Mononuclear cell (primary cell): Measurements from ENCODE around the gene CHD9NB. TPM values are rescaled to one million over a fixed set of nuclear protein-coding genes. Genes with fewer than 3 reads are reported as not detected.
"Not testable (repeated sequence)": the region's sequence is repeated elsewhere in the genome, so short reads cannot be mapped to it uniquely, and the experiment has no call there.

Source experiments
- H3K27me3 ChIP-seq: 2 replicates; pipeline ENCODE4 v1.6.0; 2011; ENCODE audit warnings: low read length, control low read depth; ENCODE audit not compliant: insufficient read depth
- H3K4me1 ChIP-seq: 2 replicates; pipeline ENCODE4 v1.5.1; 2011; ENCODE audit warnings: mild to moderate bottlenecking, low read length, control low read depth; ENCODE audit not compliant: insufficient read depth
- H3K4me3 ChIP-seq: 2 replicates; pipeline ENCODE4 v1.5.1; 2011; ENCODE audit warnings: mild to moderate bottlenecking, low read length, moderate library complexity
- H3K9me3 ChIP-seq: 2 replicates; pipeline ENCODE4 v1.5.1; 2011; ENCODE audit warnings: low read depth, mild to moderate bottlenecking, control low read depth, low read length
- total RNA-seq: library from RNA; depleted of rRNA; stranded (reverse); fragments of >200 nt; gene quantifications from one replicate; pipeline ENCODE4 v1.2.3, GENCODE V29; 2012

The CHD9NB gene
- total RNA-seq, 1 donor = not detected

- not testable (repeated sequence) for H3K27me3 ChIP-seq, H3K4me3 ChIP-seq, H3K9me3 ChIP-seq
- H3K4me1 ChIP-seq = peaks cover 21% of the 10 kb centered on the region
These were observed 21.6 kb upstream of the CHD9NB start for GRCh38 chr16:53074296-53074695.

GRCh38 chr16:53073022-53073421 lies 20.3 kb upstream of the CHD9NB start:
- Histone ChIP-seq H3K27me3 (no peaks in the 10 kb centered on the region), H3K4me3 (no peak overlapping the region), H3K4me1 (peaks cover 34% of the 10 kb centered on the region), H3K9me3 (no peaks in the 10 kb centered on the region)

DNA sequence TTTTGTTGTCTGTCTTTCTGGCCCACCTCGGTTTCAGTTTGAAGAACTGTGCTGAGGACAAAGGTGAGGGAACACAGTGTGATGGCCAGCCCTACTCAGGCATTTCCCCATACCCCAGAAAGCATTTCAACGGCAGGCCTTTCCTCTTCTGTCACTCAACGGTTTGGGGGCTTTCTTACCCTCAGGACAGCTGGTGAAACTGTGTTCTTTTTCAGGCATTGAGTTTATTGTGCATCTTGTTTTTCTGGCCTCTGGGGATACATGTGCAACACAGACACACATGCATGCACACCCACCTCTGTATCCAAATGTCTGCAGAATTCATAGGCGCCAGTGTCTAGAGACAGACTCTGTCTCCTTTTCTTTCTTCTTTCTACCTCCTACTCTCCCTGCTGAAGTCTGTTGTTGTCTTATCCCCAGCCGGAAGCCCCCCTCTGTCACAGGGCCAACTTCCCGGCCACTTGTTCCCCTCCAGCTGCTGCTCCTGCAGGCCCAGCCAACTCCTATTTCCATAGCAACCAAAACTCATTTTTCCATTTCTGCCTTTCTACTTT lies 19.1 kb upstream of the CHD9NB start:
- H3K9me3 ChIP-seq = no peaks in the 10 kb centered on the region
- H3K27me3 ChIP-seq = no peaks in the 10 kb centered on the region
- peaks cover 40% of the 10 kb centered on the region for H3K4me1 ChIP-seq
- no peak overlapping the region for H3K4me3 ChIP-seq

DNA sequence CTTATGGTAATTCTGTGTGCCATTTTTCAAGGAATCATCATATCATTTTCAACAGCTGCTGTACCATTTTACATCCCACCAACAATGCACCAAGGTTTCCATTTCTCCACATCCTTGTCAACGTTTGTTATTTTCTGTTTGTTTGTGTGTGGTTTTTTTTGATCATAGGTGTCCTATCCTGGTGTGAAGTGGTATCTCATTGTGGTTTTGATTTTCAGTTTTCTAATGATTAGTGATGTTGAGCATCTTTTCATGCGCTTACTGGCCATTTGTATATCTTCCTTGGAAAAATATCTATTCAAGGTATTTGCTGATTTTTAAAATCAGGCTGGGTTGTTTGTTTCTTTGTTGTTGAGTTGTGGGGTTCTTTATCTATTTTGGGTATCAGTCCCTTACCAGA lies 17.1 kb upstream of the CHD9NB start:
- Histone ChIP-seq H3K4me1 (peaks cover 52% of the 10 kb centered on the region), H3K9me3 (no peaks in the 10 kb centered on the region), H3K27me3 (no peaks in the 10 kb centered on the region), H3K4me3 (no peak overlapping the region)

GRCh38 chr16:53068423-53068833 lies 15.7 kb upstream of the CHD9NB start:
- no peaks in the 10 kb centered on the region for H3K9me3 ChIP-seq
- H3K4me1 ChIP-seq = peaks cover 64% of the 10 kb centered on the region
- no peak overlapping the region for H3K4me3 ChIP-seq
- H3K27me3 ChIP-seq = no peaks in the 10 kb centered on the region

- H3K27me3 ChIP-seq = no peaks in the 10 kb centered on the region
- H3K9me3 ChIP-seq = no peaks in the 10 kb centered on the region
- H3K4me3 ChIP-seq = no peak overlapping the region
- peaks cover 67% of the 10 kb centered on the region for H3K4me1 ChIP-seq
These were observed 15.0 kb upstream of the CHD9NB start for GRCh38 chr16:53067675-53068074.

- Histone ChIP-seq H3K4me1 (peaks cover 75% of the 10 kb centered on the region), H3K27me3 (no peaks in the 10 kb centered on the region), H3K4me3 (no peak overlapping the region), H3K9me3 (no peaks in the 10 kb centered on the region)
These were observed 12.9 kb upstream of the CHD9NB start for GRCh38 chr16:53065461-53066061.

- no peak overlapping the region for H3K4me3 ChIP-seq
- peaks cover 69% of the 10 kb centered on the region for H3K4me1 ChIP-seq
- no peaks in the 10 kb centered on the region for H3K9me3 ChIP-seq
- H3K27me3 ChIP-seq = no peaks in the 10 kb centered on the region
These were observed 11.4 kb upstream of the CHD9NB start for GRCh38 chr16:53064081-53064578.

DNA sequence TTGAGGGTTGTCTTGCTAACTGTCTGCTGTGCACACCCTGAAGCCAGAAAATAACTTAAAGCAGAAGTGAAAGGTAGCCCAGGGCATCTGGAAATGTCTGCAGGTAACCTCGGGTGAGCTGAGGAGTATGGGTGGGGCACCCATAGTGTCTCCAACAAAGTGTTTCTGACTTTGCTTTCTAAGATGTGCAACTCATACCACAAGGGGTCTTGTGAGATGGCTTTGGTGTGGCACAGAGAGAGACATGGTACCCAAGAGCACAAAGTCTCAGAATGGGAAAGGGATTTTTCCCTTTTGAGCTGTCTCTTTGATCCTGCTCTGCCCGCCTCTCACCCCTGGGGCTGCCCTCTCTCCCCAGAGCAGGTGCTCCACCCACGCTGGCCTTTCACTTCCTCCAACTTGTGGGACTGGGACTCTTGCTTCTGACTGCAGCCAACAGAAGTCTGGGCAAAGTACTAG lies 9.0 kb upstream of the CHD9NB start:
- no peaks in the 10 kb centered on the region for H3K27me3 ChIP-seq
- H3K4me1 ChIP-seq = peaks cover 67% of the 10 kb centered on the region
- no peaks in the 10 kb centered on the region for H3K9me3 ChIP-seq
- H3K4me3 ChIP-seq = no peak overlapping the region

DNA sequence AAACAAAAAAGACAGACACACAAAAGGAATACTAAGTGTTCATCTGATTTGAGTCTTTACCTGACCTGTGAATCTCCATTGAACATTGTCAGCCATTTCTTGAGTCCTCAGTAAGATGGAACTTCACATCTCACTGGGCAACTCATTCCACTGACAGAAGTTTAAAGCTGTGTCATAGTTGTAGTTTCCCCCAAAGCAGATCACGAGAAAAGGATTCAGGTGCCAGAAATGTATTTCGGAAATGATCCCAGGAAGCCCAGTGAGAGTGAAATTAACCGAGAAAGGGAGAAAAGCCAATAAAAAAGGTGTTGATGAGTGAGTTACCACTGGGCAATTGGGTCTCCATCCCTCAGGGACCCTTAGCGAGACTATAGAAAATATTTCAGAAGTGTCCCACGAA lies 8.6 kb upstream of the CHD9NB start:
- H3K4me1 ChIP-seq = peaks cover 72% of the 10 kb centered on the region
- no peaks in the 10 kb centered on the region for H3K27me3 ChIP-seq
- H3K9me3 ChIP-seq = no peaks in the 10 kb centered on the region
- H3K4me3 ChIP-seq = no peak overlapping the region

GRCh38 chr16:53059672-53060071 lies 7.0 kb upstream of the CHD9NB start:
- Histone ChIP-seq H3K4me1 (peaks cover 73% of the 10 kb centered on the region), H3K9me3 (no peaks in the 10 kb centered on the region)

GRCh38 chr16:53058882-53059281 lies 6.2 kb upstream of the CHD9NB start:
- Histone ChIP-seq H3K27me3 (no peaks in the 10 kb centered on the region), H3K9me3 (no peaks in the 10 kb centered on the region), H3K4me1 (peaks cover 72% of the 10 kb centered on the region), H3K4me3 (no peak overlapping the region)

More at GRCh38 chr16:53059672-53060071, 7.0 kb upstream of the CHD9NB start:
- Histone ChIP-seq H3K27me3 (no peaks in the 10 kb centered on the region), H3K4me3 (no peak overlapping the region)

DNA sequence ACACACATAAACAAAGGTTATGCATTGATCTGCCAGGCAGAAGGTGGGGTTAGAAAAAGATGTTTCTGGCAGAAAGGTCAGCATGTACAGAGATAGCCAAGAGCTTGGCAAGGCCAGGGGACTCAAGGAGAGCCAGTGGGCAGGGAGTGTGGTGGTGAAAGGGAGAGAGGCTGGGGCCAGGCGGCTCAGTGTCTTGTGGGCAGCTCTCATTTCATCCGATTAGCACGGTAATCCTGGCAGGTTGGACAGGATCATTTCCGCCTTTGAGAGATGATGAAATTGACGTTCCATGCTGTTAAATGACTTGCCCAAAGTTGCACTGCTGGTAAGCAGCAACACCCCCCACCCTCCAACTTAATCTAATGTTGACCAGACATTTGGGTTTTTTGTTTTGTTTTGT lies 5.7 kb upstream of the CHD9NB start:
- Histone ChIP-seq H3K4me3 (no peak overlapping the region), H3K9me3 (no peaks in the 10 kb centered on the region), H3K27me3 (no peaks in the 10 kb centered on the region), H3K4me1 (peaks cover 68% of the 10 kb centered on the region)

GRCh38 chr16:53057658-53058057 lies 5.0 kb upstream of the CHD9NB start:
- H3K27me3 ChIP-seq = no peaks in the 10 kb centered on the region
- H3K4me1 ChIP-seq = peaks cover 68% of the 10 kb centered on the region
- no peaks in the 10 kb centered on the region for H3K9me3 ChIP-seq
- H3K4me3 ChIP-seq = no peak overlapping the region

GRCh38 chr16:53056392-53056881 lies 3.7 kb upstream of the CHD9NB start:
- Histone ChIP-seq H3K4me1 (peaks cover 58% of the 10 kb centered on the region), H3K4me3 (no peak overlapping the region), H3K9me3 (no peaks in the 10 kb centered on the region)

More at GRCh38 chr16:53056392-53056881, 3.7 kb upstream of the CHD9NB start:
- H3K27me3 ChIP-seq = no peaks in the 10 kb centered on the region
